HEK293 (cell line): ENCODE data around the gene CADM1.

Experiments used
- CTCF ChIP-seq: fragments of 450-650 bp; formaldehyde crosslinking; IDR thresholded peaks from 2 replicates; pipeline ENCODE4 v1.5.1; 2016; ENCODE audit warnings: missing biosample characterization, missing genetic modification characterization
- KLF16 ChIP-seq: fragments of 450-650 bp; formaldehyde crosslinking; IDR thresholded peaks from 2 replicates; pipeline ENCODE4 v1.5.1; 2017; ENCODE audit warnings: missing biosample characterization, missing genetic modification characterization
- RBAK ChIP-seq: fragments of 450-650 bp; formaldehyde crosslinking; IDR thresholded peaks from 2 replicates; pipeline ENCODE4 v1.5.1; 2016; ENCODE audit warnings: missing biosample characterization, missing genetic modification characterization
- SALL2 ChIP-seq: fragments of 450-650 bp; formaldehyde crosslinking; IDR thresholded peaks from 2 replicates; pipeline ENCODE4 v1.5.0; 2017; ENCODE audit warnings: missing biosample characterization, mild to moderate bottlenecking, missing genetic modification characterization, borderline replicate concordance
- ZNF138 ChIP-seq: fragments of 450-650 bp; formaldehyde crosslinking; IDR thresholded peaks from 2 replicates; pipeline ENCODE4 v1.5.1; 2016; ENCODE audit warnings: missing biosample characterization, missing genetic modification characterization, borderline replicate concordance
- ZNF423 ChIP-seq: fragments of 450-650 bp; formaldehyde crosslinking; IDR thresholded peaks from 2 replicates; pipeline ENCODE4 v1.5.1; 2016; ENCODE audit warnings: missing biosample characterization, missing genetic modification characterization
- ZNF623 ChIP-seq: fragments of 450-650 bp; formaldehyde crosslinking; IDR thresholded peaks from 2 replicates; pipeline ENCODE4 v1.5.1; 2016; ENCODE audit warnings: missing biosample characterization, missing genetic modification characterization
- ZNF639 ChIP-seq: fragments of 450-650 bp; formaldehyde crosslinking; IDR thresholded peaks from 2 replicates; pipeline ENCODE4 v1.5.1; 2016; ENCODE audit warnings: missing biosample characterization, missing genetic modification characterization
- ZNF792 ChIP-seq: fragments of 450-650 bp; formaldehyde crosslinking; IDR thresholded peaks from 2 replicates; pipeline ENCODE4 v1.5.1; 2016; ENCODE audit warnings: missing biosample characterization, missing genetic modification characterization

DNA sequence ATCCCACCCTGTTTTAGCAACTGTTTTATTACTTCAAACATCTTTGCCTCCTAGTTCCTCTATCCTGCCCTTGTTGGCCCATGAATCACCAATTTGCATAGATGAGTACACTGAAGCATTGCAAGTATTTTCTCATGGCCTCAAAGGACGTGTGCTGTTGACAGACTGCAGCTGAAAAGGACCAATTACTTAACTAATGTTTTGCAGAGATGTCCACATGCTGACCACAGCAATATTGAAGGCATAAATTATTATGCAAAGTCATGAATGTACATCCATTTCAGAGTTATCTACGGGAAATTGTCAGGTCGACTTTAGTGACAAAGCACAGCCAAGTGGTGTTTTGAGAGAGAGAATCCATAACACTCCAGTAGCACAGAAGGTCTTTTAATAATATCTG is 64.8 kb downstream of the CADM1 start:
- TF ChIP-seq ZNF792 (tag by site-specific recombination): no peak
- TF ChIP-seq SALL2 (tag by site-specific recombination): no peak
- TF ChIP-seq ZNF138 (tag by site-specific recombination): no peak
- TF ChIP-seq KLF16 (tag by site-specific recombination): no peak
- TF ChIP-seq ZNF623 (tag by site-specific recombination): no peak
- TF ChIP-seq CTCF (tag by site-specific recombination): no peak
- TF ChIP-seq RBAK (tag by site-specific recombination): no peak
- no peak for TF ChIP-seq ZNF639
- TF ChIP-seq ZNF423 (tag by site-specific recombination): no peak
